NT2/D1 (cell line): Measurements from ENCODE around the gene POU3F3.
A peak's percentile ranks its signal among the peaks of the same experiment; 100 is the strongest.

ENCODE experiments used
- DNase-seq: peaks from one replicate; pipeline ENCODE4 v3.0.0-alpha.2; 2011; ENCODE audit warnings: low read depth, low spot score
- H3K27me3 ChIP-seq: 2 replicates; pipeline ENCODE4 v1.6.0; 2011; ENCODE audit warnings: mild to moderate bottlenecking; ENCODE audit not compliant: insufficient read length, insufficient read depth
- H3K36me3 ChIP-seq: 2 replicates; pipeline ENCODE4 v1.6.1; 2011; ENCODE audit warnings: mild to moderate bottlenecking, low read length, mixed read lengths; ENCODE audit not compliant: insufficient read depth, insufficient read length
- H3K4me1 ChIP-seq: 2 replicates; pipeline ENCODE4 v1.5.1; 2011; ENCODE audit not compliant: insufficient read depth, insufficient read length
- H3K4me3 ChIP-seq: 2 replicates; pipeline ENCODE4 v1.5.1; 2011; ENCODE audit warnings: low read depth; ENCODE audit not compliant: insufficient read length
- H3K9ac ChIP-seq: 2 replicates; pipeline ENCODE4 v1.6.0; 2011; ENCODE audit warnings: low read depth; ENCODE audit not compliant: insufficient read length
- H3K9me3 ChIP-seq: 2 replicates; pipeline ENCODE4 v1.5.1; 2011; ENCODE audit warnings: mild to moderate bottlenecking, low read length; ENCODE audit not compliant: insufficient read depth
- SUZ12 ChIP-seq: IDR thresholded peaks from 2 replicates; pipeline ENCODE4 v1.6.1; 2011; ENCODE audit not compliant: insufficient read length, insufficient read depth; ENCODE audit errors: extremely low read depth
- YY1 ChIP-seq: IDR thresholded peaks from 2 replicates; pipeline ENCODE4 v1.6.1; 2011; ENCODE audit not compliant: insufficient read length, insufficient read depth
- ZNF274 ChIP-seq: IDR thresholded peaks from 2 replicates; pipeline ENCODE4 v1.6.1; 2011; ENCODE audit warnings: mild to moderate bottlenecking, low read depth, low read length

POU3F3 gene

DNA sequence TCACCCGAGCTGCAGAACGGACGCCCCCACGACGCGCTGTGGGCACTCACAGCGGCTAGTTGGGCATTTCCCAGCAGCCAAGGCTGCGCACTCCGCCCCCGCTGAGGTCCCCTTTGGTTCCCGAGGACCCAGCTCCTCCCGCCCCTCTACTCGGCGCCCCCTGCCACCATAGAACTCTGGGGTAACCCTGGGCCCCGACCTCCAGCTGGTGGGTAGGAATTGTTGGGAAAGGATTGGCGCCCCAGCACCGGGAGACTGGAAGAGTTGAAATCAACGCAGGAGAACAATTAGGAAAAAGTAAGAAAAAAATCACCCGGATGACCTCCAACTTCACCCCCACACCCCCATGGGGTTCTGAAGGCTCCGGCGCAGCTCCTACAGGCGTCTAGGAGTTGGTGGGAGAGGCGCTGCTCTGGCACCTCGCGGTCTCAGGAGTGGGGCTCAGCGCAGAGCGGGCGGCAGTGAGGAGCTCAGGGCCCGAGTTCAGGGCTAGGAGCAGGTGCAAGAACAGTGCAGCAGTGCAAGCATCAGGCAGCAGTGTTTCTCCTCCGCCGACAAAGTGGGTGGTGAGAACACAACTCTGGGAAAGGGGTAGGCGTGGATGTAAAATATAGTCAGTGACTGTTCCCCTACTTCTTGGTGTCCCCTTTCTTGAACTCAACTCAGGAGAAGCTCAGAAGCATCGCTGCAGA is 14.0 kb downstream of the POU3F3 start:
- no peak for DNase-seq
- no peaks in the 10 kb centered on the region for H3K36me3 ChIP-seq
- H3K9ac ChIP-seq = peak overlapping the region; percentile 57
- H3K9me3 ChIP-seq = no peaks in the 10 kb centered on the region
- peaks cover 100% of the 10 kb centered on the region for H3K27me3 ChIP-seq
- H3K4me3 ChIP-seq = peak overlapping the region; percentile 27
- peak; percentile 84 for TF ChIP-seq SUZ12
- TF ChIP-seq ZNF274 = no peak
- H3K4me1 ChIP-seq = peaks cover 16% of the 10 kb centered on the region

GRCh38 chr2:104868505-104868866 is 14.6 kb downstream of the POU3F3 start:
- DNase-seq = no peak
- no peak overlapping the region for H3K9ac ChIP-seq
- TF ChIP-seq YY1 (no peak), ZNF274 (no peak), SUZ12 (no peak)
- no peak overlapping the region for H3K4me3 ChIP-seq
- H3K36me3 ChIP-seq = no peaks in the 10 kb centered on the region
- peaks cover 100% of the 10 kb centered on the region for H3K27me3 ChIP-seq
- H3K4me1 ChIP-seq = peaks cover 15% of the 10 kb centered on the region
- H3K9me3 ChIP-seq = no peaks in the 10 kb centered on the region

GRCh38 chr2:104870100-104870975 is 16.4 kb downstream of the POU3F3 start:
- Histone ChIP-seq H3K36me3 (no peaks in the 10 kb centered on the region), H3K4me1 (peaks cover 15% of the 10 kb centered on the region), H3K9me3 (no peaks in the 10 kb centered on the region), H3K4me3 (no peak overlapping the region), H3K27me3 (peaks cover 100% of the 10 kb centered on the region), H3K9ac (no peak overlapping the region)
- no peak for TF ChIP-seq SUZ12
- no peak for TF ChIP-seq YY1
- no peak for TF ChIP-seq ZNF274
- DNase-seq = no peak

GRCh38 chr2:104871649-104871971 is 17.7 kb downstream of the POU3F3 start:
- H3K36me3 ChIP-seq = no peaks in the 10 kb centered on the region
- no peak overlapping the region for H3K9ac ChIP-seq
- peak overlapping the region; percentile 62 for H3K4me3 ChIP-seq
- no peaks in the 10 kb centered on the region for H3K9me3 ChIP-seq
- peaks cover 11% of the 10 kb centered on the region for H3K4me1 ChIP-seq
- TF ChIP-seq YY1 (no peak), SUZ12 (no peak), ZNF274 (no peak)
- DNase-seq = no peak
- peaks cover 96% of the 10 kb centered on the region for H3K27me3 ChIP-seq

GRCh38 chr2:104871972-104872865 is 18.3 kb downstream of the POU3F3 start:
- Histone ChIP-seq H3K4me3 (peak overlapping the region; percentile 62), H3K9me3 (no peaks in the 10 kb centered on the region), H3K27me3 (peaks cover 95% of the 10 kb centered on the region), H3K36me3 (no peaks in the 10 kb centered on the region), H3K4me1 (peaks cover 7% of the 10 kb centered on the region), H3K9ac (no peak overlapping the region)
- TF ChIP-seq YY1 = no peak
- no peak for TF ChIP-seq ZNF274
- TF ChIP-seq SUZ12 = no peak
- no peak for DNase-seq

GRCh38 chr2:104872866-104873688 is 19.2 kb downstream of the POU3F3 start:
- H3K9ac ChIP-seq = peak overlapping the region; percentile 68
- peaks cover 5% of the 10 kb centered on the region for H3K4me1 ChIP-seq
- no peaks in the 10 kb centered on the region for H3K36me3 ChIP-seq
- no peaks in the 10 kb centered on the region for H3K9me3 ChIP-seq
- peak overlapping the region; percentile 62 for H3K4me3 ChIP-seq
- TF ChIP-seq YY1 (no peak), ZNF274 (no peak), SUZ12 (peak; percentile 63)
- H3K27me3 ChIP-seq = peaks cover 91% of the 10 kb centered on the region
- no peak for DNase-seq
